ENCODE results near the gene SCT.

- TF ChIP-seq CTCF (conservative IDR thresholded peaks at IDR 0.05; ENCODE audit: low read depth, low read length) = no peak
- TF ChIP-seq EZH2 (IDR thresholded peaks at IDR 0.05; ENCODE audit: borderline replicate concordance, low read depth, low read length, poor library complexity, severe bottlenecking) = no peak
Observed at GRCh38 chr11:665062-665703, 38.2 kb upstream of the SCT start.
